SH-SY5Y (cell line): Measurements from ENCODE around the gene ASTL.

ENCODE experiments used
- GATA2 ChIP-seq: IDR thresholded peaks from 2 replicates; pipeline ENCODE4 v1.6.1; 2011; ENCODE audit warnings: mild to moderate bottlenecking, low read depth, low read length
- GATA3 ChIP-seq: IDR thresholded peaks from 2 replicates; pipeline ENCODE4 v1.6.1; 2011; ENCODE audit warnings: low read depth, mild to moderate bottlenecking, low read length, moderate library complexity

DNA sequence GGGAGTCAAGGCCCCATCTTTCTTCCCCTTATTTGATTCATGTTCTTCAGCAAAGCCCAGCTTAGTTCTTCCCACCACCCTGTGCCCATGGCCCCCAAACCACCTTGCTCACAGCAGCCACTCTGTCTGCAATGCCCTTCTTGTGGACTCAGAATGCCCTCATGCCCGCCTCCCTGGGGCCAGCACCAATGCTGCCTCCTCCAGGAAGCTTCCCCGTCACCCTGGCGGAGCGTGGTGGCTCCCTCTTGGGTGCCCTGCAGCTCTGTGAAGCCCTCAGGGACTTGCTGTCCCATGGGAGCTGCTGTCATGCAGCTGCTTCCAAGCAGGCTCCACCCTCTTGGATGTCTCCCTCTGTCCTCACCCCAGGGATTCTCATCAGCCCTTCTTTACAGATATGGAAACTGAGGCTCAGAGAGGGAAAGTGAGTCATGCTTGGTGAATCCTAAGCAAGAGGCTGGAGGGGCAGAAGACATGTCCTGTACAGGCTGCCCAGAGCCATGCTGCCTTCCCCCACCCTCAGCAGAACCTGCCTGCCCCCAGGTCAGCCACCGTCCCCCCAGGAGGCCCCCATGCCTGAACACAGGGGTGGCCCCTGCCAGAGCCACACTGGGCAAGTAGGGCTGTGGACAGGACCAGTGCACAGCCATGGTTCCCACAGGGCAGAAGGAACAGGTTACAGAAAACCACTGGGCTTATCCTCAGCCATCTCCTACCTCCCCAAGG, 18.8 kb upstream of the ASTL start:
- TF ChIP-seq GATA3 (no peak), GATA2 (no peak)
